H1 (cell line): ENCODE data around the gene NXN. TPM values are rescaled to one million over a fixed set of nuclear protein-coding genes. Genes with fewer than 3 reads are reported as not detected.

Experiments
- CTCF ChIA-PET: fragments of 300-600 bp; sonication (Branson Sonifier 250); formaldehyde crosslinking; loops from one replicate; lab custom pipeline; 2021; ENCODE audit not compliant: partially characterized antibody; lab: Charles Lee
- POLR2A ChIA-PET: fragments of 300-600 bp; sonication (Branson Sonifier 250); formaldehyde crosslinking; loops from one replicate; lab custom pipeline; 2021; ENCODE audit warnings: inconsistent platforms; ENCODE audit not compliant: partially characterized antibody; lab: Charles Lee
- DNase-seq, 2 experiments: peaks; one replicate each; pipeline versions ENCODE4 v3.0.0 to v3.0.0-alpha.2; 2010 to 2022; ENCODE audit warnings: low spot score in 2 of 2, low read depth in 1 of 2, mixed read lengths in 1 of 2
- FAIRE-seq: peaks from 2 replicates; lab custom pipeline; 2011; peaks lifted over from hg19 to GRCh38; lab: Jason Lieb, UNC
- H2AFZ ChIP-seq: 2 replicates; pipeline ENCODE4 v1.8.1; 2012; ENCODE audit warnings: low read length, inconsistent platforms
- H2AK5ac ChIP-seq: 2 replicates; pipeline ENCODE4 v1.6.1; 2013; ENCODE audit warnings: low read depth, low read length
- H2BK120ac ChIP-seq: replicated peaks from 2 replicates; pipeline ENCODE3; 2013; ENCODE audit warnings: low read depth, low read length, inconsistent platforms
- H2BK12ac ChIP-seq: 2 replicates; pipeline ENCODE4 v1.6.1; 2013; ENCODE audit warnings: low read depth, low read length
- H2BK15ac ChIP-seq: 2 replicates; pipeline ENCODE4 v1.6.1; 2013; ENCODE audit warnings: low read length
- H2BK20ac ChIP-seq: 2 replicates; pipeline ENCODE4 v1.6.1; 2013; ENCODE audit warnings: low read length
- H2BK5ac ChIP-seq: 2 replicates; pipeline ENCODE4 v1.6.1; 2013; ENCODE audit warnings: low read depth, low read length
- H3K14ac ChIP-seq: 2 replicates; pipeline ENCODE4 v1.6.1; 2013; ENCODE audit warnings: inconsistent platforms; ENCODE audit not compliant: insufficient read length
- H3K18ac ChIP-seq: 2 replicates; pipeline ENCODE4 v1.6.1; 2013; ENCODE audit warnings: low read length; ENCODE audit errors: extremely low read depth
- H3K23ac ChIP-seq: 2 replicates; pipeline ENCODE4 v1.6.1; 2013; ENCODE audit warnings: inconsistent platforms; ENCODE audit not compliant: insufficient read length
- H3K23me2 ChIP-seq: 2 replicates; pipeline ENCODE4 v1.6.1; 2013; ENCODE audit warnings: low read depth, low read length
- H3K27ac ChIP-seq: 2 replicates; pipeline ENCODE4 v1.6.1; 2011; ENCODE audit warnings: low read depth, low read length, inconsistent platforms
- H3K27me3 ChIP-seq, 4 experiments: replicated peaks in 1 of 4; 1 replicate in 1 of 4; 2 replicates in 3 of 4; pipeline versions ENCODE4 v1.6.1 to v1.8.1; 2011 to 2013; ENCODE audit warnings: low read length in 3 of 4, mild to moderate bottlenecking in 3 of 4, inconsistent platforms in 2 of 4, mixed read lengths in 2 of 4, moderate library complexity in 1 of 4; ENCODE audit not compliant: control insufficient read depth in 3 of 4, insufficient read depth in 3 of 4; ENCODE audit errors: extremely low read depth in 1 of 4
- H3K36me3 ChIP-seq, 4 experiments: 2 replicates each; pipeline versions ENCODE4 v1.6.1 to v1.8.1; 2011 to 2013; ENCODE audit warnings: mild to moderate bottlenecking in 4 of 4, low read length in 3 of 4, moderate library complexity in 2 of 4, control low read depth in 1 of 4, inconsistent platforms in 1 of 4; ENCODE audit not compliant: insufficient read depth in 4 of 4, control insufficient read depth in 2 of 4
- H3K4ac ChIP-seq: replicated peaks from 2 replicates; pipeline ENCODE3; 2013; ENCODE audit warnings: low read length, low read depth, mixed read lengths, inconsistent platforms; ENCODE audit not compliant: insufficient read length
- H3K4me1 ChIP-seq, 4 experiments: replicated peaks in 1 of 4; 1 replicate in 1 of 4; 2 replicates in 3 of 4; pipeline versions ENCODE4 v1.6.1 to v1.8.1; 2011 to 2013; ENCODE audit warnings: low read length in 3 of 4, inconsistent platforms in 2 of 4, mixed read lengths in 1 of 4; ENCODE audit not compliant: insufficient read depth in 4 of 4, control insufficient read depth in 3 of 4
- H3K4me2 ChIP-seq, 2 experiments: 2 replicates each; pipeline versions ENCODE4 v1.6.1 to v1.8.1; 2011 to 2013; ENCODE audit warnings: low read depth in 2 of 2, low read length in 2 of 2, control low read depth in 1 of 2, inconsistent platforms in 1 of 2, mild to moderate bottlenecking in 1 of 2; ENCODE audit not compliant: insufficient read depth in 1 of 2
- H3K4me3 ChIP-seq, 4 experiments: fragments of 200-600, 300-600 bp in 1 of 4; sonication (generic), shearing (Covaris generic), sonication (Bioruptor Twin) in 1 of 4; 2 replicates each; pipeline versions ENCODE4 v1.5.1 to v1.8.1; 2011 to 2016; ENCODE audit warnings: low read length in 4 of 4, low read depth in 3 of 4, control low read depth in 2 of 4, inconsistent platforms in 2 of 4, mild to moderate bottlenecking in 2 of 4, mixed read lengths in 1 of 4, moderate library complexity in 1 of 4; ENCODE audit not compliant: insufficient read depth in 2 of 4; ENCODE audit errors: extremely low read depth in 1 of 4
- H3K56ac ChIP-seq: replicated peaks from 2 replicates; pipeline ENCODE3; 2013; ENCODE audit warnings: low read depth, mild to moderate bottlenecking, mixed read lengths, low read length, inconsistent platforms; ENCODE audit not compliant: insufficient read length
- H3K79me1 ChIP-seq: 2 replicates; pipeline ENCODE4 v1.6.1; 2013; ENCODE audit warnings: low read depth, low read length, control low read depth
- H3K79me2 ChIP-seq, 2 experiments: 2 replicates each; pipeline versions ENCODE4 v1.6.1 to v1.8.1; 2012 to 2013; ENCODE audit warnings: low read length in 2 of 2, mild to moderate bottlenecking in 2 of 2, inconsistent platforms in 1 of 2; ENCODE audit not compliant: insufficient read depth in 2 of 2, control insufficient read depth in 1 of 2
- H3K9ac ChIP-seq, 4 experiments: replicated peaks in 1 of 4; 1 replicate in 1 of 4; 2 replicates in 3 of 4; pipeline versions ENCODE4 v1.6.1 to v1.8.1; 2011 to 2013; ENCODE audit warnings: low read depth in 3 of 4, low read length in 3 of 4, control low read depth in 2 of 4, mild to moderate bottlenecking in 2 of 4, moderate library complexity in 2 of 4, inconsistent platforms in 1 of 4; ENCODE audit errors: extremely low read depth in 1 of 4
- H3K9me3 ChIP-seq, 2 experiments: 2 replicates each; pipeline versions ENCODE4 v1.6.1 to v1.8.1; 2012 to 2013; ENCODE audit warnings: mild to moderate bottlenecking in 2 of 2, moderate library complexity in 2 of 2, control low read depth in 1 of 2, inconsistent platforms in 1 of 2, low read depth in 1 of 2, low read length in 1 of 2, mixed read lengths in 1 of 2; ENCODE audit not compliant: insufficient read depth in 2 of 2
- H4K20me1 ChIP-seq, 2 experiments: replicated peaks in 1 of 2; 2 replicates each; pipeline versions ENCODE3 to v1.8.1; 2011 to 2013; ENCODE audit warnings: inconsistent platforms in 2 of 2, low read length in 2 of 2, mild to moderate bottlenecking in 1 of 2; ENCODE audit not compliant: insufficient read depth in 2 of 2, control insufficient read depth in 1 of 2
- H4K5ac ChIP-seq: 2 replicates; pipeline ENCODE4 v1.6.1; 2013; ENCODE audit warnings: low read length, low read depth, mixed read lengths, inconsistent platforms; ENCODE audit not compliant: insufficient read length
- H4K8ac ChIP-seq: 2 replicates; pipeline ENCODE4 v1.8.0; 2013; ENCODE audit warnings: mild to moderate bottlenecking, moderate library complexity, low read length, inconsistent platforms; ENCODE audit not compliant: insufficient read depth; ENCODE audit errors: extremely low read depth
- H4K91ac ChIP-seq: replicated peaks from 2 replicates; pipeline ENCODE3; 2013; ENCODE audit warnings: low read length, mixed read lengths, inconsistent platforms; ENCODE audit not compliant: insufficient read length
- BRCA1 ChIP-seq: IDR thresholded peaks from 2 replicates; pipeline ENCODE4 v1.6.1; 2012; ENCODE audit warnings: low read depth, low read length, improper control_type of control experiment
- CBX8 ChIP-seq: fragments of 300-800, 300-1000 bp; sonication (generic); IDR thresholded peaks from 2 replicates; pipeline ENCODE4 v1.7.1; 2016; ENCODE audit warnings: low read depth, low read length, borderline replicate concordance
- CHD2 ChIP-seq: IDR thresholded peaks from 2 replicates; pipeline ENCODE4 v1.6.1; 2012; ENCODE audit warnings: low read length, improper control_type of control experiment
- GTF2F1 ChIP-seq: IDR thresholded peaks from 2 replicates; pipeline ENCODE4 v1.6.1; 2012; ENCODE audit warnings: low read depth, low read length, improper control_type of control experiment, borderline replicate concordance
- POU5F1 ChIP-seq: IDR thresholded peaks from 2 replicates; pipeline ENCODE4 v1.6.1; 2011; ENCODE audit warnings: low read depth, mild to moderate bottlenecking, low read length, moderate library complexity
- SAP30 ChIP-seq: fragments of 300-600 bp; sonication (generic); IDR thresholded peaks from 2 replicates; pipeline ENCODE4 v1.7.1; 2012; ENCODE audit warnings: low read length, moderate library complexity, mild to moderate bottlenecking, inconsistent platforms; ENCODE audit not compliant: insufficient read depth, insufficient replicate concordance
- SIX5 ChIP-seq: IDR thresholded peaks from 2 replicates; pipeline ENCODE4 v1.6.1; 2011; ENCODE audit warnings: mild to moderate bottlenecking, low read depth, low read length
- TEAD4 ChIP-seq: IDR thresholded peaks from 2 replicates; pipeline ENCODE4 v1.6.1; 2012; ENCODE audit warnings: low read depth, low read length, inconsistent platforms, mixed read lengths
- USF2 ChIP-seq: IDR thresholded peaks from 2 replicates; pipeline ENCODE4 v1.6.1; 2011; ENCODE audit warnings: low read length, improper control_type of control experiment
- YY1 ChIP-seq: IDR thresholded peaks from 2 replicates; pipeline ENCODE4 v1.6.1; 2011; ENCODE audit warnings: low read depth, mild to moderate bottlenecking, low read length
- WGBS, 2 experiments: shearing (Covaris generic) in 1 of 2; methylation state at CpG; one replicate each; pipeline versions ENCODE4 v1.1.6 to v1.1.7; 2013 to 2015; ENCODE audit warnings: low lambda C conversion rate in 2 of 2, mixed read lengths in 2 of 2, inconsistent platforms in 1 of 2, low coverage in 1 of 2, missing lambda C conversion rate in 1 of 2; ENCODE audit not compliant: insufficient replicate concordance in 2 of 2, insufficient coverage in 1 of 2, insufficient read length in 1 of 2; ENCODE audit errors: extremely low coverage in 1 of 2, missing lambda C conversion rate in 1 of 2; 5-methylcytosine and 5-hydroxymethylcytosine counted together
- polyA plus RNA-seq, 7 experiments: library from polyadenylated mRNA; depleted of rRNA in 3 of 7; stranded (reverse) in 5 of 7; unstranded in 2 of 7; fragments of >200 nt in 5 of 7; fragments of 200-250 nt in 2 of 7; gene quantifications; 1 replicate in 5 of 7; 2 replicates in 1 of 7; 4 replicates in 1 of 7; pipeline versions ENCODE4 v1.2.1 to v1.2.3, GENCODE V29; 2011 to 2013; ENCODE audit warnings: missing spikeins in 2 of 7, mixed read lengths in 2 of 7
- total RNA-seq: library from RNA; stranded (reverse); fragmentation: NEBNext Ultra II Directional; extraction: Animal tissue kit (Norgen Biotek cat#: 25700); gene quantifications from 2 replicates; pipeline ENCODE4 v1.2.1, GENCODE V29; 2021
- TF ChIP-seq, protein P1 (sequence below): IDR thresholded peaks from 2 replicates; pipeline ENCODE4 v1.6.1; 2012; ENCODE audit warnings: low read length, inconsistent platforms

The NXN gene
- total and polyA plus RNA-seq, 2 of the 8 experiments (the other 6 are each of a cell fraction or from before 2014, with no cell fraction given) = 94.1 to 107 TPM

DNA sequence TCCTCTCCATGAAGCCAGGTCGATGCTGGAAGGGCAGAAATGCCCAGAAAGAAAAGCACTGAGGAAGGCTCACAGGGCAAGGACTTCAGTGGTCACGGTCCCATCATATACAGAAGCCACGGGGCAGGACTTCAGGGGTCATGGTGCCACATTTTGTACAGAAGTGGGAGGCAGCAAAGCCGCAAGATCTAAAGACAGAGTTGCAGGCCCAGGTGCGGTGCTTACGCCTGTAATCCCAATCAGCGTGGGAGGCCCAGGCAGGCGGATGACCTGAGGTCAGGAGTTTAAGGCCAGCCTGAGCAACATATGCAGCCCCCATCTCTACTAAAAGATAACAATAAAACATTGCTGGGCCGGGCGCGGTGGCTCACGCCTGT is 96.0 kb downstream of the NXN start:
- Histone ChIP-seq H2BK15ac (no peak overlapping the region), H4K8ac (no peak overlapping the region), H3K4me1 (peaks cover 2 to 31% (median 3%) of the 10 kb centered on the region in 4 experiments), H3K4ac (peak overlapping the region; percentile 32), H3K79me1 (peaks cover 7% of the 10 kb centered on the region), H3K23me2 (no peaks in the 10 kb centered on the region; the same call in 1 of the 2 replicates), H3K9ac (no peak overlapping the region), H4K20me1 (peaks cover 0 to 11% of the 10 kb centered on the region in 2 experiments), H3K14ac (no peak overlapping the region), H4K5ac (no peak overlapping the region), H2AK5ac (no peak overlapping the region; the same call in 1 of the 2 replicates), H2BK5ac (no peak overlapping the region), H2BK120ac (no peak overlapping the region), H3K18ac (no peak overlapping the region), H3K9me3 (no peaks in the 10 kb centered on the region), H3K36me3 (no peaks in the 10 kb centered on the region), H3K56ac (no peak overlapping the region), H2BK20ac (no peak overlapping the region), H3K4me2 (0 out of 4 replicates have a peak overlapping the region, but pooled peaks of 1 of the 2 experiments have one; percentile 25), H2AFZ (no peak overlapping the region), H3K79me2 (peaks cover 0 to 70% of the 10 kb centered on the region in 2 experiments; a peak in 3 of 4 replicates), H3K27ac (no peak overlapping the region), H2BK12ac (peak overlapping the region; percentile 68; the same call in 1 of the 2 replicates), H3K23ac (no peak overlapping the region), H3K27me3 (no peaks in the 10 kb centered on the region), H4K91ac (peak overlapping the region; percentile 57), H3K4me3 (no peak overlapping the region)
- WGBS, 2 experiments = 97% methylated on average over 12 of the region's 12 CpGs; no CpG with 5 or more reads in 1 of the 2 experiments
- no peak for FAIRE-seq
- no peak for DNase-seq
- ChIA-PET POLR2A (interaction anchor here (1.3 kb wide), 1 partner anchor 90 kb away, joined by 4 read pairs; no protein-coding TSS in a partner anchor), CTCF (interaction anchor here (1.1 to 2.1 kb wide), 4 partner anchors 10 to 81 kb away, joined by 4 to 6 read pairs (median 4); no protein-coding TSS in a partner anchor)
- TF ChIP-seq BRCA1 (no peak), SAP30 (no peak), USF2 (no peak), POU5F1 (no peak), CBX8 (no peak), GTF2F1 (no peak), CHD2 (no peak), SIX5 (no peak), YY1 (no peak), TEAD4 (no peak)
- TF ChIP-seq, protein P1, sequence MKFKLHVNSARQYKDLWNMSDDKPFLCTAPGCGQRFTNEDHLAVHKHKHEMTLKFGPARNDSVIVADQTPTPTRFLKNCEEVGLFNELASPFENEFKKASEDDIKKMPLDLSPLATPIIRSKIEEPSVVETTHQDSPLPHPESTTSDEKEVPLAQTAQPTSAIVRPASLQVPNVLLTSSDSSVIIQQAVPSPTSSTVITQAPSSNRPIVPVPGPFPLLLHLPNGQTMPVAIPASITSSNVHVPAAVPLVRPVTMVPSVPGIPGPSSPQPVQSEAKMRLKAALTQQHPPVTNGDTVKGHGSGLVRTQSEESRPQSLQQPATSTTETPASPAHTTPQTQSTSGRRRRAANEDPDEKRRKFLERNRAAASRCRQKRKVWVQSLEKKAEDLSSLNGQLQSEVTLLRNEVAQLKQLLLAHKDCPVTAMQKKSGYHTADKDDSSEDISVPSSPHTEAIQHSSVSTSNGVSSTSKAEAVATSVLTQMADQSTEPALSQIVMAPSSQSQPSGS = no peak
